ENCODE data around the gene PAX7.
A peak's percentile ranks its signal among the peaks of the same experiment; 100 is the strongest.
"Not testable (repeated sequence)": the region's sequence is repeated elsewhere in the genome, so short reads cannot be mapped to it uniquely, and the experiment has no call there.

Gene PAX7

GRCh38 chr1:18658831-18659230 lies 28.2 kb downstream of the PAX7 start:
- no peak for DNase-seq (ENCODE audit: low spot score)

GRCh38 chr1:18661404-18662285 lies 31.0 kb downstream of the PAX7 start:
- no peak for DNase-seq (ENCODE audit: low spot score)

GRCh38 chr1:18662286-18662639 lies 31.6 kb downstream of the PAX7 start:
- DNase-seq (ENCODE audit: low spot score): no peak

- no peak for DNase-seq (ENCODE audit: low spot score)
Observed at GRCh38 chr1:18666317-18666920, 35.8 kb downstream of the PAX7 start.

GRCh38 chr1:18667333-18667732 lies 36.7 kb downstream of the PAX7 start:
- DNase-seq (ENCODE audit: low spot score): no peak

GRCh38 chr1:18668046-18668445 lies 37.4 kb downstream of the PAX7 start:
- no peak for DNase-seq (ENCODE audit: low spot score)

GRCh38 chr1:18668750-18669404 lies 38.2 kb downstream of the PAX7 start:
- no peak for DNase-seq (ENCODE audit: low spot score)

GRCh38 chr1:18670121-18670867 lies 39.6 kb downstream of the PAX7 start:
- no peak for DNase-seq (ENCODE audit: low spot score)

GRCh38 chr1:18670868-18671225 lies 40.2 kb downstream of the PAX7 start:
- DNase-seq (ENCODE audit: low spot score): no peak

GRCh38 chr1:18673976-18674375 lies 43.3 kb downstream of the PAX7 start:
- no peak for DNase-seq (ENCODE audit: low spot score)

- no peak for DNase-seq (ENCODE audit: low spot score)
Observed at GRCh38 chr1:18676332-18676781, 45.7 kb downstream of the PAX7 start.

- DNase-seq (ENCODE audit: low spot score): peak; percentile 35
Observed at GRCh38 chr1:18681423-18681835, 50.8 kb downstream of the PAX7 start.

GRCh38 chr1:18682375-18682774 lies 51.7 kb downstream of the PAX7 start:
- no peak for DNase-seq (ENCODE audit: low spot score)

GRCh38 chr1:18684303-18684702 lies 53.7 kb downstream of the PAX7 start:
- no peak for DNase-seq (ENCODE audit: low spot score)

GRCh38 chr1:18686540-18686939 lies 55.9 kb downstream of the PAX7 start:
- no peak for DNase-seq (ENCODE audit: low spot score)

- DNase-seq (ENCODE audit: low spot score): no peak
Observed at GRCh38 chr1:18687273-18687672, 56.6 kb downstream of the PAX7 start.

GRCh38 chr1:18691648-18692047 lies 61.0 kb downstream of the PAX7 start:
- DNase-seq (ENCODE audit: low spot score): no peak

- DNase-seq (ENCODE audit: low spot score): no peak
Observed at GRCh38 chr1:18693256-18694098, 62.8 kb downstream of the PAX7 start.

GRCh38 chr1:18694289-18694688 lies 63.6 kb downstream of the PAX7 start:
- DNase-seq (ENCODE audit: low spot score): not testable (repeated sequence)

GRCh38 chr1:18697541-18697940 lies 66.9 kb downstream of the PAX7 start:
- no peak for DNase-seq (ENCODE audit: low spot score)

GRCh38 chr1:18700530-18700929 lies 69.9 kb downstream of the PAX7 start:
- no peak for DNase-seq (ENCODE audit: low spot score)
